ENCODE measurements around the gene MGRN1. TPM values are rescaled to one million over a fixed set of nuclear protein-coding genes. Genes with fewer than 3 reads are reported as not detected.
A peak's percentile ranks its signal among the peaks of the same experiment; 100 is the strongest.

MGRN1 gene
- total and polyA plus RNA-seq, 2 donors (not counting 1 experiment from before 2014, with no cell fraction given), result 5.4 to 26.1 TPM

DNA sequence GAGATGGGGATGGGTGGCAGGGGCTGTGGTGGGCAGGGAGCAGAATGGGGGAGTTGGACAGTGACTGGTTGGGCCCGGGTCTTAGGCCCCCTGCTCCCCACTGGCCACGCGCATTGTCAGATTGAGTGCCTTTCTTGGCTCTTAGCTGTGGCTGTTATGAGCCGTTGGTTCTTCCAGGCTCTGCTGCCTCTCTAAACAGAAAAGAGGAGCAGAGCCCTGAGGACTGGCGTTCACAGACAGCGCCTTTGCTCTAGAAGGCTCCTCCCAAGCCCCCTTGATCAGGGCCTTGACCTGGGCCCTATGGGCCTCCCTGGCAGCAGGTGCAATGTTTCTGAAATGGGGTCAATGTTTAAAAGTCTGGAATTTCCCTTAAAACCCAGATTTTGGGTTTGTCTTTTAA is 54.0 kb downstream of the MGRN1 start:
- TF ChIP-seq EZH2 (IDR thresholded peaks at IDR 0.05; ENCODE audit: low read length, missing control alignments), result no peak
- TF ChIP-seq, protein P1, sequence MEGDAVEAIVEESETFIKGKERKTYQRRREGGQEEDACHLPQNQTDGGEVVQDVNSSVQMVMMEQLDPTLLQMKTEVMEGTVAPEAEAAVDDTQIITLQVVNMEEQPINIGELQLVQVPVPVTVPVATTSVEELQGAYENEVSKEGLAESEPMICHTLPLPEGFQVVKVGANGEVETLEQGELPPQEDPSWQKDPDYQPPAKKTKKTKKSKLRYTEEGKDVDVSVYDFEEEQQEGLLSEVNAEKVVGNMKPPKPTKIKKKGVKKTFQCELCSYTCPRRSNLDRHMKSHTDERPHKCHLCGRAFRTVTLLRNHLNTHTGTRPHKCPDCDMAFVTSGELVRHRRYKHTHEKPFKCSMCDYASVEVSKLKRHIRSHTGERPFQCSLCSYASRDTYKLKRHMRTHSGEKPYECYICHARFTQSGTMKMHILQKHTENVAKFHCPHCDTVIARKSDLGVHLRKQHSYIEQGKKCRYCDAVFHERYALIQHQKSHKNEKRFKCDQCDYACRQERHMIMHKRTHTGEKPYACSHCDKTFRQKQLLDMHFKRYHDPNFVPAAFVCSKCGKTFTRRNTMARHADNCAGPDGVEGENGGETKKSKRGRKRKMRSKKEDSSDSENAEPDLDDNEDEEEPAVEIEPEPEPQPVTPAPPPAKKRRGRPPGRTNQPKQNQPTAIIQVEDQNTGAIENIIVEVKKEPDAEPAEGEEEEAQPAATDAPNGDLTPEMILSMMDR (conservative IDR thresholded peaks at IDR 0.05 in 1 of 2, IDR thresholded peaks at IDR 0.05 in 1 of 2; ENCODE audit: low read depth in 1 of 2, low read length in 2 of 2), result no peak

DNA sequence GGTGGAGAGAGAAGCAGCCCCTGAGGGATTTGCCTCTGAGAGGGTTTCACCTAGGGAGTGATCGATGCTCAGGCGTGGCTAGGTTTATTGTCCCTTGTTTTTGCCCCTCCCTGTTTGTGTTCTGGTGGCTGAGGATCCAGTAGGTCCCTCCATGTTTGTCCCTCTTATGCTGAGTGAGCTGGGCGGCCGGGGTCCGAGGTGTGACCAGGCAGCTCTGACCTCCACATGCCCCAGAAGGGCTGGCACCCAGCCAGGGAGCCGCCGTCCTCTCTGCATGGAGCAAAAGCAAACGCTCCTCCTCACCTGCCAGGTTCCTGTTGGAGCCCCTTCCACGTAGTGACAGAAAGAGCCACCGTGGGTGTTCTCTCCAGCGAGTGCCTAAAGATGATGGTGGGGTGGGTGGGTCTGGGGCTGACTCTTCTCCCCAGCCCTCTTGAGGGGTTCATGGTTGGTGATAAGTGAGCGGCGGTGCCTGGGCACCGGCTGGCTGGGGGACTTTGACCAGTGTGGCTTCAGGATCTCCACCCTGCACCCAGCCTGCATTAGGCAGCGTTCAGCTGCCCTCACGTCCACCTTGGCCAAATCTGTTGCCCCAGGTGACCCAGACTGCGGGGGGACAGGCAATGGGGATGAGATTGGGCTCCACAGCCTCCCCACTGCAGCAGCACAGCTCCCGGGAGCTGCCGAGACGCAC is 54.7 kb downstream of the MGRN1 start:
- H3K4me2 ChIP-seq (ENCODE audit: extremely low read depth, insufficient read depth, low read length), result no peak overlapping the region
- H3K36me3 ChIP-seq (ENCODE audit: control insufficient read depth, insufficient read depth, low read length), result peaks cover 20% of the 10 kb centered on the region
- H3K4me3 ChIP-seq (replicated peaks in 1 of 4; ENCODE audit: control extremely low read depth in 1 of 4, insufficient read depth in 1 of 4, low read depth in 3 of 4, low read length in 4 of 4), result peak overlapping the region in 2 of 4 experiments; percentile 1 to 54
- no peaks in the 10 kb centered on the region for H3K27me3 ChIP-seq (ENCODE audit: control insufficient read depth, insufficient read depth, low read length)
- H3K4me1 ChIP-seq (ENCODE audit: control insufficient read depth, extremely low read depth, insufficient read depth, low read length), result no peaks in the 10 kb centered on the region
- no peak for TF ChIP-seq EZH2 (IDR thresholded peaks at IDR 0.05; ENCODE audit: low read length, missing control alignments)
- TF ChIP-seq, protein P1 (conservative IDR thresholded peaks at IDR 0.05 in 1 of 2, IDR thresholded peaks at IDR 0.05 in 1 of 2; ENCODE audit: low read depth in 1 of 2, low read length in 2 of 2), result no peak
- no peaks in the 10 kb centered on the region for H3K9me3 ChIP-seq (ENCODE audit: control insufficient read depth, insufficient read depth, low read depth, low read length)
- H3K27ac ChIP-seq (ENCODE audit: insufficient read depth, low read length), result peak overlapping the region; percentile 71
- no peak overlapping the region for H2AFZ ChIP-seq (ENCODE audit: low read length)
- H4K20me1 ChIP-seq (ENCODE audit: control insufficient read depth, extremely low read depth, insufficient read depth, low read length), result no peaks in the 10 kb centered on the region
- H3K9ac ChIP-seq (ENCODE audit: insufficient read depth, low read length), result peak overlapping the region; percentile 37
- no peak for DNase-seq (ENCODE audit: low read depth in 2 of 2)
- no peaks in the 10 kb centered on the region for H3K79me2 ChIP-seq (ENCODE audit: control insufficient read depth, insufficient read depth, low read length)

More for the DNA sequence above, 54.0 kb downstream of the MGRN1 start:
- no peak overlapping the region for H3K27ac ChIP-seq (ENCODE audit: insufficient read depth, low read length)
- no peak overlapping the region for H3K4me2 ChIP-seq (ENCODE audit: extremely low read depth, insufficient read depth, low read length)
- no peaks in the 10 kb centered on the region for H4K20me1 ChIP-seq (ENCODE audit: control insufficient read depth, extremely low read depth, insufficient read depth, low read length)
- H3K4me1 ChIP-seq (ENCODE audit: control insufficient read depth, extremely low read depth, insufficient read depth, low read length), result no peaks in the 10 kb centered on the region
- no peaks in the 10 kb centered on the region for H3K79me2 ChIP-seq (ENCODE audit: control insufficient read depth, insufficient read depth, low read length)
- no peak overlapping the region for H3K9ac ChIP-seq (ENCODE audit: insufficient read depth, low read length)
- no peak overlapping the region for H2AFZ ChIP-seq (ENCODE audit: low read length)
- peaks cover 18% of the 10 kb centered on the region for H3K36me3 ChIP-seq (ENCODE audit: control insufficient read depth, insufficient read depth, low read length)
- H3K4me3 ChIP-seq (replicated peaks in 1 of 4; ENCODE audit: control extremely low read depth in 1 of 4, insufficient read depth in 1 of 4, low read depth in 3 of 4, low read length in 4 of 4), result no peak overlapping the region
- no peak for DNase-seq (ENCODE audit: low read depth in 2 of 2)
- no peaks in the 10 kb centered on the region for H3K27me3 ChIP-seq (ENCODE audit: control insufficient read depth, insufficient read depth, low read length)
- H3K9me3 ChIP-seq (ENCODE audit: control insufficient read depth, insufficient read depth, low read depth, low read length), result no peaks in the 10 kb centered on the region

DNA sequence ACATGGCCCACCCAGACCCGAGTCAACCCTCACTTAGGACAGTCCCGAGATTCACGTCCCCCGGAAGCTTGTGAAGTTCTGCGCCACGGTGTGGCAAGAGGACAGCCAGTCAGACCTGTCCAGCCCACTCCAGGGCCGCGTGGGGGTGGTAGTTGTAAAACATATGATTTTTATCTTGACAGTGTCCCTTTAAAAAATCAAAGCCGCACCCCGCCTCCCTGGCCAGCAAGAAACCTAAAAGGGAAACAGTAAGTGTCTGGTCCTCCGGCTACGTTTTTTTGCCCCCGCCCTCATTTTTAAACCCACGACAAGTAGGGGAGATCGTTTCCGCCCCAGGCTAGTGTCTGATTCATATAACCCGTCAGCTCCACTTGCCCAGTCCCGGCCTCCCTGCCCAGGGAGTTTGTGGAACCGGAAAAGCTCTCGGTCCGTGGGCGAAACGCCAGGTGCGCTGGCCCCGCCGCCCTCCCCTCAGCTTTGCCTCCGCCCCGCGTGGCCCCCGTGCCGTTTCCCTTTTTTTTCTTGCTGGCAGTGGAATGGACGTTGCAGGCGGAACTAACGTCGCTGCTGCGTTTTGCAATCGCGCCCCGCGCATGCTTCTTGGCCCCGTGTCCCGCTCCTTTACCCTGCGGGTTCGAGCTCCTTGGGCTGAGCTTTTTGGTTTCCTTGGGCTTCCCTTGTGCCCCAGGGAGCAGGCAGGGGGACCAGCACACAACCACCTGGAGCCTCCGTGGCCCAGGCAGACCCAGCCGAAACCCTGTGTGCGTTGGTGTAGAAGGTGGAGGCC is 55.4 kb downstream of the MGRN1 start:
- Histone ChIP-seq H3K9me3 (ENCODE audit: control insufficient read depth, insufficient read depth, low read depth, low read length) (no peaks in the 10 kb centered on the region), H3K36me3 (ENCODE audit: control insufficient read depth, insufficient read depth, low read length) (peaks cover 26% of the 10 kb centered on the region), H2AFZ (ENCODE audit: low read length) (no peak overlapping the region), H3K4me2 (ENCODE audit: extremely low read depth, insufficient read depth, low read length) (peak overlapping the region; percentile 51), H3K4me1 (ENCODE audit: control insufficient read depth, extremely low read depth, insufficient read depth, low read length) (no peaks in the 10 kb centered on the region), H3K79me2 (ENCODE audit: control insufficient read depth, insufficient read depth, low read length) (no peaks in the 10 kb centered on the region), H4K20me1 (ENCODE audit: control insufficient read depth, extremely low read depth, insufficient read depth, low read length) (no peaks in the 10 kb centered on the region), H3K27me3 (ENCODE audit: control insufficient read depth, insufficient read depth, low read length) (no peaks in the 10 kb centered on the region), H3K9ac (ENCODE audit: insufficient read depth, low read length) (peak overlapping the region; percentile 37), H3K27ac (ENCODE audit: insufficient read depth, low read length) (peak overlapping the region; percentile 71), H3K4me3 (replicated peaks in 1 of 4; ENCODE audit: control extremely low read depth in 1 of 4, insufficient read depth in 1 of 4, low read depth in 3 of 4, low read length in 4 of 4) (peak overlapping the region; percentile 17 to 54 (median 30))
- peak; percentile 69 to 80 for DNase-seq (ENCODE audit: low read depth in 2 of 2)
- TF ChIP-seq, protein P1 (conservative IDR thresholded peaks at IDR 0.05 in 1 of 2, IDR thresholded peaks at IDR 0.05 in 1 of 2; ENCODE audit: low read depth in 1 of 2, low read length in 2 of 2), result no peak
- no peak for TF ChIP-seq EZH2 (IDR thresholded peaks at IDR 0.05; ENCODE audit: low read length, missing control alignments)

Measured in fibroblast of lung (primary cell).